ENCODE data around the gene PRRX2. TPM values are rescaled to one million over a fixed set of nuclear protein-coding genes. Genes with fewer than 3 reads are reported as not detected.

The PRRX2 gene
- total RNA-seq, 1 donor from 2014 or later = 10.1 TPM

DNA sequence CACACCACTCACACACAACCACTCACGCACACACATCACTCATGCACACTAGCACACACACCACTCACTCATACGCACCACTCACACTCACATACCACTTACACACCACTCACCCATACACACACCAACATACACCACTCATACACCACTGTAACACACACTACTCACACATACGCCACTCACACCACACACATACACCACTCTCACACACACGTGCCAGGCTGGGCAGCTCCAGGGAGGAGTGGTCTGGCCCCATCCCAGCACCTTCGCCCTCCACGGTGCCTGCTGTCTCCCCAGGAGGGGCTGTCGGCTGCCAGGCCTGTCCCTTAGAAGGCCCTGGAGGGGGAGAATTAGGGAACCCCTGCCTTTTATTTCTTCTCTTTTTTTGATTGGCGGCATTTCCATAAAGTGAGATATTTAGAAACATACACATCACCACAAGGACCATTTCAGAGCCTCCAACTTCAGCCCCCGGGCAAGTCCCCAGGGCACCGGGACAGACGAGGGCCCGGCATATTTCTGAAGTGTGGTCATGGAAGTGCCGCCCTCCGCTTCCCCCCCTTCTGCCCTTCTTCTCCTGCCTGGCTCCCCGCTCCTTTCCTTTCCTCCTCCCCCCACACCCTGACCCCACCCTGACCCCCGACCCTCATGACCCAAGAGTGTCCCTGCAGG, 17.2 kb upstream of the PRRX2 start:
- peak overlapping the region; percentile 52 for H3K27ac Mint-ChIP-seq
- no peak overlapping the region for H3K4me3 Mint-ChIP-seq

DNA sequence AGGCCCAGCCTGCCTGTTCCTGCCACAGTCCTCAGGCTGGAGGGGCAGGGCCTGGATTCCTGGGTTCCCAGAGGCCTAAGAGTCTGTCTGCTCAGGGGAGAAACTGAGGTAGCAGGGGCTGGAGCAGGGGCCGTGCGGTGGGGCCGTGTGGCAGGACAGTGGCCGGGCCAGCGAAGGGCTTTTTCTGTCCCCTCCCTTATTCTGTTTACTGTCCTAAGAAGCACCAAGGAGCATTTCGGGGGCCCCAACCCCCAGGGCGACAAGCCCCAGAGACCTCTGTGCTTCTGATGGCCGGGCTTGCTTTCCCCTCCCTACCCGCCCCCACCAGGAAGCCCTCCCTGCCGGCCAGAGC, 16.7 kb upstream of the PRRX2 start:
- Mint-ChIP-seq H3K9me3 (peaks cover 6% of the 10 kb centered on the region), H3K27ac (no peak overlapping the region), H3K4me1 (peaks cover 25% of the 10 kb centered on the region), H3K36me3 (no peaks in the 10 kb centered on the region), H3K27me3 (ENCODE audit: low read depth) (no peaks in the 10 kb centered on the region), H3K4me3 (no peak overlapping the region)
- TF ChIP-seq CTCF (IDR thresholded peaks at IDR 0.05; ENCODE audit: unreplicated experiment) = no peak
- DNase-seq (ENCODE audit: low spot score in 2 of 2, unreplicated experiment in 2 of 2) = no peak

More for the DNA sequence above, 17.2 kb upstream of the PRRX2 start:
- Mint-ChIP-seq H3K4me1 (peaks cover 22% of the 10 kb centered on the region), H3K9me3 (peaks cover 6% of the 10 kb centered on the region), H3K27me3 (ENCODE audit: low read depth) (no peaks in the 10 kb centered on the region), H3K36me3 (no peaks in the 10 kb centered on the region)
- no peak for TF ChIP-seq CTCF (IDR thresholded peaks at IDR 0.05; ENCODE audit: unreplicated experiment)
- no peak for DNase-seq (ENCODE audit: low spot score in 2 of 2, unreplicated experiment in 2 of 2)

DNA sequence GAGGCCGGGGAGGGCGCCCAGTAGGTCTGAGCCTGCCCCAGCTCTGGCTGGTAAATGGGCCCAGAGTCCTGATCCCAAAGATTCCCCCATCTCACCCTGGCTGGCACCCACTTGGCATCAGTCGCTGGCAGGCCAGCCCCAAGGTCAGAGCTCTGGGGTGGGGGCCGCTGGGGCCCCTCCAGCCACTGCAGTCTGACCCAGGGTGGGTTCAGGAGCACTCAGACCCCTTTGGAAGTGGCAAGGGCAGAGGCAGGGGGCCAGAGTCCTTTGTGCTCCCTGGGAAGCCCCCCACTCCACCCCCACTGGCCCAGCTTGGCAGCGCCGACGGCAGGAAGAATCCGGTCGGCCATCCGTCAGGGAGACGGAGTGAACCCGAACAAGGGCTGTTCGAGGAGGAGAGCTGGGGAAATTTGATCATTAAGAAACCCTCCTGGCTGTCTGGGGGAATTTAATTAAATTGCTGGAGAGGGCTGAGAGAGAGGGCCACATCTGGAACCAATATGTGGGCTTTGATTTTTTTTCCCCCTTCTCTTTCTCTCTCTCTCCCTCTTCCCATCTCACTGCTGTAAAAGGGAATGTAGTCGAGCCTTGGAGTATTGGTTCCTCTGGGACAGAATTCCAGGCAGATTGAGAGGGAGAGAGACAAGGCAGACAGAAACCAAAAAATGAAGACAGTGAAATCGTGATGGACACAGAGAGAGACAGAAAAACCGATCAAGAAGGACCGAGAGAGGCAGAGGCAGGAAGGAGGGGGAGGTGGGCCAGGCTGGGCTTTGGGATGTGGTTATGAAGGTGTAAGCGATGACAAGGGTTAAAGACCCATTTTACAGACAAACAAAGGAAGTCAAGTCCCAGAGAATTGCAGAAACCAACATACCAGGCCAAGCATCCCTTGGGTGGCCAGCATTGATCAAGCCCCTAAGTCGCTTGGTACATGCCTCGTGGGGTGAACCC, 15.4 kb upstream of the PRRX2 start:
- Mint-ChIP-seq H3K36me3 (no peaks in the 10 kb centered on the region), H3K4me3 (no peak overlapping the region), H3K27ac (peak overlapping the region; percentile 95), H3K4me1 (peaks cover 36% of the 10 kb centered on the region), H3K27me3 (ENCODE audit: low read depth) (no peaks in the 10 kb centered on the region), H3K9me3 (peaks cover 6% of the 10 kb centered on the region)
- DNase-seq (ENCODE audit: low spot score in 2 of 2, unreplicated experiment in 2 of 2) = no peak
- no peak for TF ChIP-seq CTCF (IDR thresholded peaks at IDR 0.05; ENCODE audit: unreplicated experiment)

DNA sequence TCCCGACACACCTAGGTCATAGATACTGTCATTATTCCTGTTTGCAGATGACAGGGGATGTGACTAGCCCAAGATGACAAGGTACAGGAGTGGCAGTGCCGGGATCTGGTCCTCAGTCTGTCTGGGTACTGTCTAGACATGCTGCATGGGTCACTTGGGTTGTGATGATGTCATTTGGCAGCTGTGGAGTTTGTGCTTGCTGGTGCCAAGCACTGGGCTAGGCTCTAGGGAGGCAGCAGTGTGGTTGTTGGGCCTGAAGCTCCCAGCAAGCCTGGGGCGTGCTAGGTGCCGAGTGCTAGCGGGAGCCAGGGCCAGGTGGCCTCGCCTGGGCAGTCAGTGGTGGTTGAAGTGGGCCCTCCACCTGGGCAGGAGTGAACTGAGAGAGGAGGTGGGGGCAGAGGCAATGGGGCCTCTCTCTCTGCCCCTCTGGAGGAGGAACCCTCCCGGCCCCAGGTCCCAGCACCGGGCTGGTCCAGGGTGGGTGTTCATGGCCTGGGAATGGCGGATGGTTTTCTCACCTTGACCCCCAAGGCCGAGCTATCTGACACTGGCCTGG, 14.7 kb upstream of the PRRX2 start:
- H3K27ac Mint-ChIP-seq = peak overlapping the region; percentile 95
- no peak for DNase-seq (ENCODE audit: low spot score in 2 of 2, unreplicated experiment in 2 of 2)
- peaks cover 39% of the 10 kb centered on the region for H3K4me1 Mint-ChIP-seq
- H3K36me3 Mint-ChIP-seq = no peaks in the 10 kb centered on the region
- no peaks in the 10 kb centered on the region for H3K27me3 Mint-ChIP-seq (ENCODE audit: low read depth)
- no peak overlapping the region for H3K4me3 Mint-ChIP-seq
- no peak for TF ChIP-seq CTCF (IDR thresholded peaks at IDR 0.05; ENCODE audit: unreplicated experiment)
- H3K9me3 Mint-ChIP-seq = peaks cover 6% of the 10 kb centered on the region

GRCh38 chr9:129653823-129654553, 11.5 kb upstream of the PRRX2 start:
- Mint-ChIP-seq H3K27me3 (ENCODE audit: low read depth) (peaks cover 4% of the 10 kb centered on the region), H3K36me3 (no peaks in the 10 kb centered on the region), H3K4me1 (peaks cover 33% of the 10 kb centered on the region), H3K4me3 (no peak overlapping the region), H3K27ac (peak overlapping the region; percentile 77), H3K9me3 (no peaks in the 10 kb centered on the region)
- DNase-seq (ENCODE audit: low spot score in 2 of 2, unreplicated experiment in 2 of 2) = no peak
- TF ChIP-seq CTCF (IDR thresholded peaks at IDR 0.05; ENCODE audit: unreplicated experiment) = no peak
